8988T (cell line): ENCODE results near the gene TERT.
A peak's percentile ranks its signal among the peaks of the same experiment; 100 is the strongest.
"Not testable (repeated sequence)": the region's sequence is repeated elsewhere in the genome, so short reads cannot be mapped to it uniquely, and the experiment has no call there.

Experiments used
- DNase-seq: peaks from one replicate; pipeline ENCODE4 v3.0.0; 2011

TERT gene

GRCh38 chr5:1293416-1294205, 1.3 kb downstream of the TERT start:
- peak; percentile 22 for DNase-seq

DNA sequence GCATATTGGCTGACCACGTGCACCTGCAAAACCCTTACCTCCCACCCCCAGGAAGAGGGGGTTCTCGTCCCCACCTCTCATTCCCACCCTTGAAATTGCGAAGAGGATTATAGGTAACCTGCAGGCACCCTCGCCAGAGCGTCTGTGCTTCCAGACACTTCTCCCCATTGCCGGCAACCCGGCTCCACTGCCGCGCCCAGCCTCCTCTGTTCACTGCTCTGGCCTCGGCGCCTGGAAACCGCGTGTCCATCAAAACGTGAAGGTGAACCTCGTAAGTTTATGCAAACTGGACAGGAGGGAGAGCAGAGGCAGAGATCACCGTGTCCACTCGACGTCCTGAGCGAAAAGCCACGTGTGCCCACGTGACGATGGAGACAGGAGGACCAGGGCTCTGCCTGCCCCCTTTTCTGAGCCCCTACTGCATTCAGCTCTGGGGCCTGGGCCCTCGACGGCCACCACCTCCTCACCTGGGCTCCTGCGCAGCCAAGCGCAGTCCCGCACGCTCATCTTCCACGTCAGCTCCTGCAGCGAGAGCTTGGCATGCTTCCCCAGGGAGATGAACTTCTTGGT, 1.9 kb downstream of the TERT start:
- peak; percentile 15 for DNase-seq

GRCh38 chr5:1292139-1292538, 2.7 kb downstream of the TERT start:
- peak; percentile 23 for DNase-seq

DNA sequence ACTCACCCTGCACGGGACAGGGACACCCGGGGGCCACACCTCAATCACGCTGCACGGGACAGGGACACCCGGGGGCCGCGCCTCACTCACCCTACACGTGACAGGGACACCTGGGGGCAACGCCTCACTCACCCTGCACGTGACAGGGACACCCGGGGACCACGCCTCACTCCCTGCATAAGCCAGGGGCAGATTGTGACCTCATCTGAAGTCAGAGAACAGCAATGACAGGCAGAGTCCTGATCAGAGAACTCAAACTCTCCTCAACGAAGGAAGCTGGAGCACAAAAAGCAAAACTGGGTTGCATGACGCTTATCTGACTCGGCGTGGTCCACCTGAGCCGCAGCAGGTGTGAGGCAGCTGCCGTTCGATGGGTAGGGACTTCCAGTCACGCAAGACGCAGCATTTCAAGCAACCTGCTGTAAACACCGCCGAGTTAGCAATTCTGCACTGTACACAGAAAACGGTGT, 3.2 kb downstream of the TERT start:
- no peak for DNase-seq

GRCh38 chr5:1290956-1291355, 3.9 kb downstream of the TERT start:
- not testable (repeated sequence) for DNase-seq

DNA sequence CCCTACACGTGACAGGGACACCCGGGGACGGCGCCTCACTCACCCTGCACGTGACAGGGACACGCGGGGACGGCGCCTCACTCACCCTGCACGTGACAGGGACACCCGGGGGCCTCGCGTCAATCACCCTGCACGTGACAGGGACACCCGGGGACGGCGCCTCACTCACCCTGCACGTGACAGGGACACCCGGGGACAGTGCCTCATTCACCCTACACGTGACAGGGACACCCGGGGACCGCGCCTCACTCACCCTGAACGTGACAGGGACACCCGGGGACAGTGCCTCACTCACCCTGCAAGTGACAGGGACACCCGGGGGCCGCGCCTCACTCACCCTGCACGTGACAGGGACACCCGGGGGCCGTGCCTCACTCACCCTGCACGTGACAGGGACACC, 5.3 kb downstream of the TERT start:
- not testable (repeated sequence) for DNase-seq

GRCh38 chr5:1288439-1289335, 6.2 kb downstream of the TERT start:
- peak; percentile 16 for DNase-seq

DNA sequence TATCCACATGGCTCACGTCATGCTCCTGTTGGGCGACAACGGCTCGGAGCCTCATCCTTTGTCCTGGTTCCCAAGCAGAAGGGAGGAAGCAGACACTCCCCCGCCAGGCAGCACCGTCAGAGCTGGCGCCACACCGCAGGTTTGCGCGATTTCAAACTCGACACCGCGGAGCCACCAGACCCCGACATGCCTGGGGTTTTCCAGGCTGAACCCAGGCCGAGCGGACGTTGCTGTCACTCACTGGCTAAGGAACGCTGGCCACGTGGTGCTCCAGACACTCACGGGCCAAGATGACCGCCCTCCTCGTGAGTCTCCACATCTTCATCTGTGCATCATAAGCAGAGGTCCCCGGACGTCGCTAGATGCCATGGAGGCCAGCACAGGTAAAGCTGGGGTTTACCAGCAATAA, 9.0 kb downstream of the TERT start:
- DNase-seq, result peak; percentile 11

DNA sequence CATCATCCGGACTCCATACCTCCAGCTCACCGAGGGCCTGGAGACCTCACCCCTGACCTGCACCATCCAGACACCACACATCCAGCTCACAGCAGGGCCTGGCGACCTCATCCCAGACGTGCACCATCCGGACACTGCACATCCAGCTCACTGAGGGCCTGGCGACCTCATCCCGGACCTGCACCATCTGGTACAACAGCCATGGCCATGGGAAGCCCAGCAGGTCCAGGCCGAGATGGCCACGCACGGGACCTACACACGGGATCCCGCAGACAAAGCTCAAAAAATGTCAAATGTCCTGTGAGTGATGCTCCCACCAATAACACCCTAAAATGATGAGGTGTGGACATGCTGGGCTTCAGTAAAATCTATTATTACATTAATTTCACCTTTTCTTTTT, 9.7 kb downstream of the TERT start:
- peak; percentile 27 for DNase-seq

DNA sequence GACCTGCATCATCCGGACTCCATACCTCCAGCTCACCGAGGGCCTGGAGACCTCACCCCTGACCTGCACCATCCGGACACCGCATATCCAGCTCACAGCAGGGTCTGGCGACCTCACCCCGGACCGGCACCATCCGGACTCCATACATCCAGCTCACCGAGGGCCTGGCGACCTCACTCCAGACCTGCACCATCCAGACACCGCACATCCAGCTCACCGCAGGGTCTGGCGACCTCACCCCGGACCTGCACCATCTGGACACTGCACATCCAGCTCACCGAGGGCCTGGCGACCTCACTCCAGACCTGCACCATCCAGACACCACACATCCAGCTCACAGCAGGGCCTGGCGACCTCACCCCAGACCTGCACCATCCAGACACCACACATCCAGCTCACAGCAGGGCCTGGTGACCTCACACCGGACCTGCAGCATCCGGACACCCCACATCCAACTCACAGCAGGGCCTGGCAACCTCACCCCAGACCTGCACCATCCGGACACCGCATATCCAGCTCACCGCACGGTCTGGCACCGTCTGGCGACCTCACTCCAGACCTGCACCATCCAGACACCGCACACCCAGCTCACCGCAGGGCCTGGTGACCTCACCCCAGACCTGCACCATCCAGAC, 10.4 kb downstream of the TERT start:
- peak; percentile 5 for DNase-seq

DNA sequence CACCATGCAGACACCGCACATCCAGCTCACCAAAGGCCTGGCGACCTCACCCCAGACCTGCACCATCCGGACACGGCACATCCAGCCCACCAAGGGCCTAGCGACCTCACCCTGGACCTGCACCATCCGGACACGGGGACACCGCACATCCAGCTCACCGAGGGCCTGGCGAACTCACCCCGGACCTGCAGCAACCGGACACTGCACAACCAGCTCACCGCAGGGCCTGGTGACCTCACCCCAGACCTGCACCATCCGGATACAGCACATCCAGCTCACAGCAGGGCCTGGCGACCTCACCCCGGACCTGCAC, 11.2 kb downstream of the TERT start:
- not testable (repeated sequence) for DNase-seq

- DNase-seq, result not testable (repeated sequence)
These were observed 11.7 kb downstream of the TERT start for GRCh38 chr5:1282993-1283728.

DNA sequence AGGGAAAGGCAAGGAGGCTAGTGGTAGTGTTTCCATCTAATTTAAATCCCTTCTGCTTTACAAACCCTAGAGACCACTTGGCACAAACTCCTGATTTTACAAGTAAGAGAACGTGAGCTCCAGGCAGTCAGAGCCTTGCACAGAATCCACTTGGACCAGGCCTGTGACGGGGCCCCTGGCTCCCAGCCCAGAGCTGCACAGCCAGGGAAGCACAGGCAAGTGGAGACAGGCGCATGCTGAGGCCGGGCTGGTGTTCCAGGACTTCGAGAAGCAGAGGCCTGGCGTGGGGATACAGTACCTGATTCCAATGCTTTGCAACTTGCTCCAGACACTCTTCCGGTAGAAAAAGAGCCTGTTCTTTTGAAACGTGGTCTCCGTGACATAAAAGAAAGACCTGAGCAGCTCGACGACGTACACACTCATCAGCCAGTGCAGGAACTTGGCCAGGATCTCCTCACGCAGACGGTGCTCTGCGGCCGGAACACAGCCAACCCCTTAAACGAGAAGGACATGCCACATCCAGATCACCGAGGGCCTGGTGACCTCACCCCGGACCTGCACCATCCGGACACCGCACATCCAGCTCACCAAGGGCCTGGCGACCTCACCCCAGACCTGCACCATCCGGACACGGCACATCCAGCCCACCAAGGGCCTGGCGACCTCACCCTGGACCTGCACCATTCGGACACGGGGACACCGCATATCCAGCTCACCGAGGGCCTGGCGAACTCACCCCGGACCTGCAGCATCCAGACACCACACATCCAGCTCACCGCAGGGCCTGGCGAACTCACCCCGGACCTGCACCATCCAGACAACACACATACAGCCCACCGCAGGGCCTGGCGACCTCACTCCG, 12.5 kb downstream of the TERT start:
- no peak for DNase-seq

GRCh38 chr5:1281038-1281882, 13.6 kb downstream of the TERT start:
- no peak for DNase-seq

- no peak for DNase-seq
These were observed 14.5 kb downstream of the TERT start for GRCh38 chr5:1280177-1281037.

- DNase-seq, result no peak
These were observed 15.3 kb downstream of the TERT start for GRCh38 chr5:1279443-1280151.

DNA sequence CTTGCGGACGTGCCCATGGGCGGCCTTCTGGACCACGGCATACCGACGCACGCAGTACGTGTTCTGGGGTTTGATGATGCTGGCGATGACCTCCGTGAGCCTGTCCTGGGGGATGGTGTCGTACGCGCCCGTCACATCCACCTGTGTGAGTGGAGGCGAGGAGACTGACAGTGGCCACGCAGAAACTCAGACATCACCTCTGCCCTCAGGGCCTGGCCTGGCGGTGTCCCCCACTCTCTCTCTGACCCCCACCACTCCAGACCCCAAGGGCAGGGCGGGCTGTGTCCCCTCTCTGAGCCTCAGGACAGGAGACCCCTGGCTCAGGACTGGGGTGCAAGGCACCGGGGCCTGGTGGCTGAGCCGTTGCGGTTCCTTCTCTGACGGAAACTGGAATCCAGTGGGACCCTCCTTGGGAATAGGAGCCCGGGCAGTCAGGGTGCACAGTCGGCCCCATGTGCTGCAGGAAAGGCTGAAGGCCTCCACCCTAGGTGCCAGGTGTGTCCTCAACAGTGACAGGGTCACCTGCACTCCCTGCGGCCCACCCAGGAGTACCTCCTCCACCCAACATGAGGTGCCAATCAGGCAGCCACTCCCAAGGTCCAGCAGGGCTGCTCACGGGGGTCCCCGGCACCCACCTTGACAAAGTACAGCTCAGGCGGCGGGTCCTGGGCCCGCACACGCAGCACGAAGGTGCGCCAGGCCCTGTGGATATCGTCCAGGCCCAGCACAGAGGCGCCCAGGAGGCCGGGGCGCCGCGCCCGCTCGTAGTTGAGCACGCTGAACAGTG, 16.0 kb downstream of the TERT start:
- no peak for DNase-seq

- DNase-seq, result no peak
These were observed 16.7 kb downstream of the TERT start for GRCh38 chr5:1278216-1278615.
